ENCODE results near the gene SBSN. TPM values are rescaled to one million over a fixed set of nuclear protein-coding genes. Genes with fewer than 3 reads are reported as not detected.

SBSN gene
- total and polyA plus RNA-seq, 9 of the 15 experiments (the other 6 are each of a cell fraction or from before 2014, with no cell fraction given) = 0.05 TPM; not detected in 8

DNA sequence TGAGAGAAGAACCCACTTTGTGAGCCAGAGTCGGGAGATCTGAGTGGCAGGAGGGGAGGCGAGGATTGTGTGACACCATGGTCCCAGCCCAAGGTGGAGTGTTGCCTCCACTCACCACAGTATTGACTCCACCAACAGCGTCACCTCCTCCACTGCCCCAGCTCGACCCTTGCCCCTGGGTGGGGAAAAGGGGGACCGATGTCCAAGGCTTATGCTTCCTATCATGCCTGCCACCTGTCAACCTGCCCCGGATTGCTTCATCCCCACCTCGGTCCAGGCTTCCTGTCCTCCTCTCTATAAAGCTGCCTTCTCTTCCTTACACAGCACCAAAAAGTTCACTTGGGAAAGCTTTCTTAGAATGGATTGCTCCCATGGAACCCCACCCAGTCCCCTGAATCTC, 22.1 kb downstream of the SBSN start:
- DNase-seq (ENCODE audit: extremely low read depth in 1 of 4, low spot score in 3 of 4) = no peak
- Histone ChIP-seq H3K4me1 (replicated peaks in 1 of 2; ENCODE audit: control insufficient read depth in 2 of 2, insufficient read depth in 2 of 2, low read length in 2 of 2) (peaks cover 0 to 20% of the 10 kb centered on the region in 2 experiments; a peak in 3 of 5 replicates), H2AFZ (ENCODE audit: low read depth, low read length) (no peak overlapping the region), H3K9me3 (replicated peaks; ENCODE audit: control insufficient read depth, insufficient read depth, low read depth, low read length) (no peaks in the 10 kb centered on the region), H4K20me1 (replicated peaks; ENCODE audit: control insufficient read depth, insufficient read depth, low read length) (peaks cover 13% of the 10 kb centered on the region; the same call in 1 of the 2 replicates), H3K27ac (ENCODE audit: extremely low read depth, low read depth, low read length) (no peak overlapping the region), H3K9ac (ENCODE audit: insufficient read depth in 1 of 2, low read depth in 2 of 2, low read length in 2 of 2) (no peak overlapping the region), H3K36me3 (ENCODE audit: control insufficient read depth, insufficient read depth, low read length) (no peaks in the 10 kb centered on the region), H3K4me3 (no peak overlapping the region), H3K4me2 (ENCODE audit: insufficient read depth, low read length) (no peak overlapping the region), H3K79me2 (ENCODE audit: control insufficient read depth, insufficient read depth, low read length) (no peaks in the 10 kb centered on the region), H3K9me1 (ENCODE audit: control insufficient read depth, insufficient read depth, low read length) (no peaks in the 10 kb centered on the region), H3K27me3 (ENCODE audit: control insufficient read depth in 2 of 2, insufficient read depth in 2 of 2, low read length in 2 of 2) (peaks cover 61 to 91% of the 10 kb centered on the region in 2 experiments)
- BruUV-seq (replicated peaks) = no TSS peak
- 0% methylated on average over 6 of the region's 7 CpGs for WGBS (ENCODE audit: insufficient coverage, low coverage, missing lambda C conversion rate)
- intact Hi-C loops (cut with micrococcal nuclease) = no loop called here
- in situ Hi-C loops (cut with MboI) = no loop called here
- ATAC-seq = no peak
- TF ChIP-seq DMBX1 (CRISPR knock-in tag; IDR thresholded peaks at IDR 0.05; ENCODE audit: borderline replicate concordance) (no peak), NUFIP1 (IDR thresholded peaks at IDR 0.05; ENCODE audit: partially characterized antibody) (no peak), ZNF175 (CRISPR knock-in tag; IDR thresholded peaks at IDR 0.05; ENCODE audit: low read depth) (no peak)
- CTCF ChIA-PET (ENCODE audit: low intra/inter-chr PET ratio) = no interaction called here
- POLR2A ChIA-PET = interaction anchor here (0.7 to 0.9 kb wide), 3 partner anchors 9 to 249 kb away, joined by 3 read pairs; no protein-coding TSS in a partner anchor
- no peak for FAIRE-seq

DNA sequence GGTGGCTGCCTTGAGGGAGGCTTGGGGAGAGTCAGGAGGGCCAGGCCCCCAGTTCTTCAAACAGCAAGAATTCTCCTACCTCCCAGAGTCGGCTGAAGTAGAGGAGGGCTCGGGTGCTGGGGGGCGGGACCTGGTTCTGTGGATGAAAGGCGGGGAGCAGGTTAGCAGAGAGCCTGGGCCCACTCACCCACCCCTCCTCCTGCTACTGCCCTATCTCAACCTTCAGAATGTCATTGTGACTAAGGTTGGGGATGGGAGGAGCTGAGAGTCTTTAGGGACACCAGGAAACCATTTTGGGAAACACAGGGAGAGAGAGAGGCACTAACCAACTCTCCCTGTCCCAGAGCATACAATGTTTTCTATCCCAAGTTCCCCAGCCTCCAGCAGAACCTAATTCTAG, 25.4 kb downstream of the SBSN start:
- ATAC-seq (no peak), FAIRE-seq (no peak), DNase-seq (ENCODE audit: extremely low read depth in 1 of 4, low spot score in 3 of 4) (no peak)
- ChIA-PET POLR2A (interaction anchor here (0.9 to 1.2 kb wide), 2 partner anchors 11 to 41 kb away, joined by 3 to 4 read pairs; no protein-coding TSS in a partner anchor), CTCF (ENCODE audit: low intra/inter-chr PET ratio) (no interaction called here)
- BruUV-seq (replicated peaks) = no TSS peak
- 5% methylated on average over 4 of the region's 4 CpGs for WGBS (ENCODE audit: insufficient coverage, low coverage, missing lambda C conversion rate)
- no peak overlapping the region for H2AFZ ChIP-seq (ENCODE audit: low read depth, low read length)
- H3K4me3 ChIP-seq = no peak overlapping the region
- peaks cover 7 to 18% of the 10 kb centered on the region in 2 experiments; a peak in 4 of 5 replicates for H3K4me1 ChIP-seq (replicated peaks in 1 of 2; ENCODE audit: control insufficient read depth in 2 of 2, insufficient read depth in 2 of 2, low read length in 2 of 2)
- no peak overlapping the region for H3K4me2 ChIP-seq (ENCODE audit: insufficient read depth, low read length)
- no peaks in the 10 kb centered on the region for H3K36me3 ChIP-seq (ENCODE audit: control insufficient read depth, insufficient read depth, low read length)
- H3K79me2 ChIP-seq (ENCODE audit: control insufficient read depth, insufficient read depth, low read length) = no peaks in the 10 kb centered on the region
- no peaks in the 10 kb centered on the region for H3K9me3 ChIP-seq (replicated peaks; ENCODE audit: control insufficient read depth, insufficient read depth, low read depth, low read length)
- H4K20me1 ChIP-seq (replicated peaks; ENCODE audit: control insufficient read depth, insufficient read depth, low read length) = peaks cover 18% of the 10 kb centered on the region; the same call in 1 of the 2 replicates
- intact Hi-C loops (cut with micrococcal nuclease) (no loop called here), in situ Hi-C loops (cut with MboI) (no loop called here)
- H3K9me1 ChIP-seq (ENCODE audit: control insufficient read depth, insufficient read depth, low read length) = no peaks in the 10 kb centered on the region
- H3K27me3 ChIP-seq (ENCODE audit: control insufficient read depth in 2 of 2, insufficient read depth in 2 of 2, low read length in 2 of 2) = peaks cover 45 to 88% of the 10 kb centered on the region in 2 experiments
- H3K27ac ChIP-seq (ENCODE audit: extremely low read depth, low read depth, low read length) = no peak overlapping the region
- H3K9ac ChIP-seq (ENCODE audit: insufficient read depth in 1 of 2, low read depth in 2 of 2, low read length in 2 of 2) = no peak overlapping the region
- TF ChIP-seq MAZ (CRISPR knock-in tag; conservative IDR thresholded peaks at IDR 0.05 in 1 of 2, IDR thresholded peaks at IDR 0.05 in 1 of 2) (no peak), XRCC5 (IDR thresholded peaks at IDR 0.05; ENCODE audit: low read depth, low read length) (no peak), TAF1 (IDR thresholded peaks at IDR 0.05; ENCODE audit: control insufficient read depth, extremely low read depth, insufficient read depth, low read length, severe bottlenecking) (no peak), TOE1 (IDR thresholded peaks at IDR 0.05; ENCODE audit: borderline replicate concordance) (no peak), TOE1 (CRISPR knock-in tag; IDR thresholded peaks at IDR 0.05; ENCODE audit: borderline replicate concordance, low read depth) (no peak), CHD4 (IDR thresholded peaks at IDR 0.05; ENCODE audit: insufficient read depth, insufficient replicate concordance, low read depth, low read length, poor library complexity, severe bottlenecking) (no peak), ETV5 (CRISPR knock-in tag; IDR thresholded peaks at IDR 0.05; ENCODE audit: low read depth) (no peak), SAFB (IDR thresholded peaks at IDR 0.05; ENCODE audit: borderline replicate concordance, low read depth, low read length) (no peak), HOXB6 (CRISPR knock-in tag; IDR thresholded peaks at IDR 0.05; ENCODE audit: borderline replicate concordance) (no peak), BHLHE40 (IDR thresholded peaks at IDR 0.05; ENCODE audit: low read length) (no peak), ZNF445 (CRISPR knock-in tag; IDR thresholded peaks at IDR 0.05; ENCODE audit: low read depth) (no peak)
- TF ChIP-seq, protein P1, sequence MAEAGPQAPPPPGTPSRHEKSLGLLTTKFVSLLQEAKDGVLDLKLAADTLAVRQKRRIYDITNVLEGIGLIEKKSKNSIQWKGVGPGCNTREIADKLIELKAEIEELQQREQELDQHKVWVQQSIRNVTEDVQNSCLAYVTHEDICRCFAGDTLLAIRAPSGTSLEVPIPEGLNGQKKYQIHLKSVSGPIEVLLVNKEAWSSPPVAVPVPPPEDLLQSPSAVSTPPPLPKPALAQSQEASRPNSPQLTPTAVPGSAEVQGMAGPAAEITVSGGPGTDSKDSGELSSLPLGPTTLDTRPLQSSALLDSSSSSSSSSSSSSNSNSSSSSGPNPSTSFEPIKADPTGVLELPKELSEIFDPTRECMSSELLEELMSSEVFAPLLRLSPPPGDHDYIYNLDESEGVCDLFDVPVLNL (CRISPR knock-in tag; IDR thresholded peaks at IDR 0.05; ENCODE audit: low read depth) = no peak

Measured in K562 (cell line).